CD4-positive, alpha-beta T cell treated with Interleukin-4 for 1 hour (primary cell): ENCODE results near the gene CEP76.

Experiments used
- DNase-seq, 2 donors: peaks; one replicate each; pipeline ENCODE4 v3.0.0-alpha.2; 2020 to 2022

CEP76 gene

DNA sequence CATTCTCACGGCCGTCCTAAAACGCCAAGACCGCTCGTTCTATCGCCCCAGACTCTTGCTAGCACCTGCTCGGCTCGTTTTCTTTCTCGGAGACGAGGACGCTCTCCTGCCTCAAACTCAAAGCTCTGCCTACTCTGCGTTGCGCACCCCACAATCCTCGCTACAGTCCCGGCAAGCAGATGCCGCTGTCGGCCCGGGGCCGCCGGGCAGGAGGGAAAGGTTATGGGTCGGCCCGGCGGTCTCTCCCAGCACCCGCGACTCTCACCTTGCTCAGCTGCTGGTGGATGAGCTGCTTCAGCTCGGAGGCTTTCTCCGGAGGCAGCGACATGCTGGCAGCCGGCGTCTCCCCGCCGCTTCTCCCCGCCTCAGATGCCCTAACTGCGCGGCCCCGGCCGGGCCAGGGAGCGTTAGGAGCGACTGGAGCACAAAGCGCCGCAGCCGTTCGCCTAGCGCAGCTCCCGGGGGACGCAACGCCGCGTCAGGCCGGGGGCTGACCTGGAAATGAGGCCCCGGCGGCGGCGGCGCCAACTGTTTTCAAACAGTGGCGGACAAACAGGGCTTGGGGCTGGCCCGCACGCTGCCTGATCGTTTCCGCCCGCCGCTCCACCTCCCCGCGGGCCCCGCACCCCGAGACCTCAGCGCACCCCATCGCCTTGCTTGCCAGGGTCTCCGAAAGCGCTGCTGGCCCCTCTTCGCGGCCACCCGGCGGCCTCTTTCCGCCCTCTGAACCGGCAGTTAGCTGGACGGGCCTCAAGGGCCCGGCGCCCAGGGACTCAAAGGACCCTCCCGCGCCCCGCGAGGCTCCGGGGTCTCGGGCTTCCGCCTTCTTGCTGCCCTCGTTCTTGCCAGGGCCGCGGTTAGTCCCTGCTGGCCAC, at the start of gene CEP76, which contains the start of gene PSMG2:
TSS of gene CEP76 (minus strand) at position 503 of the 875 bp plus-strand sequence. CDS start at position 328, 175 bp downstream.
TSS of gene PSMG2 (plus strand) at position 822 of the 875 bp plus-strand sequence. CDS start 66 bp downstream, outside the sequence.
- peak; percentile 84 to 86 for DNase-seq

- no peak for DNase-seq
Measured at GRCh38 chr18:12751891-12752290, 49.4 kb upstream of the CEP76 start.

DNA sequence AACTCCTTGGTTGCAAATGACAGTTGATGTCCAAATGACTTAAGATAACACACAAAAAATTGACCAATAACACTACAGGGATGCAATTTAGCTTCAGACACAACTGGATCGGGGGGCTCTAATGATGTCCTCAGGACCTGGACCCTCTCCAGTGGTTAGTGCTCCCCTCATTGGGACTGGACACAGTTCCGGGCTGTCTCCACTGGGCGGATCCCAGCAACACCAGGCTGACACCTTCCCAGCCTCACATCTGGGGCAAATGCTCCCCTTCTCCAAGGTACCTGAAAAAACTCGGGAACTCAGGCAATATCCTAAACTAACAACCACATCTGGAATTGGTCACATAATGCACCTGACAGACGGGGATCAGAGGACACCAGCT, 49.0 kb upstream of the CEP76 start:
- no peak for DNase-seq

GRCh38 chr18:12750715-12751502, 48.4 kb upstream of the CEP76 start:
- no peak for DNase-seq

- peak; percentile 10 to 20 for DNase-seq
Measured at GRCh38 chr18:12750076-12750714, 47.7 kb upstream of the CEP76 start.

DNA sequence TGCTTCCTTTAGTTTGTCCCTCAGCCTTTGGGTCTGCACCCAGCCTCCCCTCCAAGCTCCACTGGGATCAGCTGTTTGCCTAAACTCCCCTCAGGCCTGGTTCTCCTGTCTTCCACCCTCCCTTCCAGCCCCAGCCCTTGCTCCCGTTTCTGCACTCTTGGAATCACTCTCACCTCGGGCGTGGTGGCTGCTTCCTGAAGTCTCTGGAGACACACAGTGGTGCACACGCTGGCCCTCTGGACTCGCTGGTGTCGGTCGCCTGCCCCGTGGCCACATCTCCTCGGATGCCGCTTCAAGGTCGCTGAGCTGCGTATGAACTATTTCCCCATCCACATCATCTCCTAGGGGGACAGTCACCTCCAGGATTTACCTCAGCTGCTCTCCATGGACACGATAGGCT, 46.6 kb upstream of the CEP76 start:
- no peak for DNase-seq

DNA sequence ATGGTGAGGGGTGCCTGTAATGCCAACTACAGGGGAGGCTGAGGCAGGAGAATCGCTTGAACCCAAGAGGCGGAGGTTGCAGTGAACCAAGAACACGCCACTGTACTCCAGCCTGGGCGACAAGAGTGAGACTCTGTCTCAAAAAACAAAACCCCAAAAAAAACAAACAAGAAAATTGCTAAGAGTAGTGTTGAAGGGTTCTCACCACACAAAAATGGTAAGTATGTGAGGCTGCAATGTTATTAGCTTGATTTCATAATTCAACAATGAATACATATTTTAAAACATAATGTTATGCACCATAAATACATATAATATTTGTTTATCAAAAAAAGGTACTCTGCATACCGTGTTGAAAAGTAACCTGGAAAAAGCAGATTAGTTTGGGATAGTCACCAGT, 46.1 kb upstream of the CEP76 start:
- DNase-seq: no peak

DNA sequence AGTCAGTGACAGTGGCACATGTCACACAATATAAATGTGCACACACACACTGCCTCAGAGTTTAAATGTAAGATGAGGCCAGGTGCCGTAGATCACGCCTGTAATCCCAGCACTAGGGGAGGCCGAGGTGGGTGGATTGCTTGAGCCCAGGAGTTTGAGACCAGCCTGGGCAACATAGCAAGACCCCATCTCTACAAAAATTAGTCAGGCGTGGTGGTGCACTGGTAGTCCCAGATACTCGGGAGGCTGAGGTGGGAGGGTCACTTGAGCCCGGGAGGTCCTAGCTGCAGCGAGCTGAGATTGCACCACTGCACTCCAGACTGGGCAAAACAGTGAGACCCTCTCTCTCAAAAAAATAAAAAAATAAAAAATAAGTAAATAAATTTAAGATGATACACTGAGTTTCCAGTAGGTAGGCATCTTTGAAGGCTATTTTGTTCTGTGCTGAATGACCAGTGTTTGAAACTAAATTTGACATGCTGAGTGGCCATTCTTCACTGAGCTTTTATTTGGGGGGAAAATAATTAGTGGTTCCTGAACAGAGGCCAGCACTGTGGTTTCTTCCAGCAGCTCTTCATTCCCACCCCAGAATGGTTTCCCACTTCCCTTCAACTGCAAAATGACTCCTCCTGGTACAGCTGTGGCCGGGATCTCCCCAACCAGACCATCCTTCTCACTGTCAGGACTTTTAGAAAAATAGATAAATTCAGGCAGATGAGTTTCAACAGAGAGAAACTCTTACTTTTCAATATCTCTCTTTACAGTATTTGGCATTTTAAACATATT, 45.2 kb upstream of the CEP76 start:
- no peak for DNase-seq

- no peak for DNase-seq
Measured at GRCh38 chr18:12745095-12745795, 42.7 kb upstream of the CEP76 start.

GRCh38 chr18:12744103-12744502, 41.6 kb upstream of the CEP76 start:
- peak in 1 of 2 donors; percentile 63 for DNase-seq

GRCh38 chr18:12742453-12742852, 39.9 kb upstream of the CEP76 start:
- DNase-seq: no peak

- no peak for DNase-seq
Measured at GRCh38 chr18:12741351-12741750, 38.8 kb upstream of the CEP76 start.

DNA sequence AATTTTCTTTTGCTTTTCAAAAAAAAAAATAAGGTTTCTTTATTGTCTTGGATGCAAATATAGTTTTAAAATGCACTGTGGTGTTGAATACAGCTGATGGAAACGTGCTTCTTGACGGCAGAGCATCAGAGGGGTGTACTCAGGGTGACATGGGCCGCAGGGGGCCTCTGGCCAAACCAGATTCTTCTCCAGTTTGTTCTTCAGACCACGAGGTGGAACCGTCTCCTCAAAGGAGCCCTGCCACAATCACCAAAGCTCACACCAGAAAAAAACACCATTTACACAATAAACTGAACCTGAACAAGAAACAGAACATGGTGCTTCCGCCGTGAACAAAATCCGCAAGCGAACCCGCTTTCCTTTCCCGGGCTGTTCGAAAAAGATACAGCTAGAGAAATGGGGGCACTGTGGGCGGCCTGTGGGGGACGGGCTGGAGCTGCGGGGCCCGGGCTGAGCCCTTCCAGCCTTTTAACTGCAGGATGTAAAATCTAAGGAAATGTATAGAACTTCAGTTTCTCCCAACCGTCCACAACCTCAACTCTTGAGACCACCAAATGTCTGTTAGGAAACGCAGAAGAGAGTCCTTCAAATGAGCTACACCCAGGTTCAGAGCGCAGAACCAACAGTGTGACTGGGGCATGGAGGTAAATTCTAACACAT, 34.9 kb upstream of the CEP76 start:
- DNase-seq: no peak

GRCh38 chr18:12726774-12727550, 24.4 kb upstream of the CEP76 start:
- peak; percentile 47 to 74 for DNase-seq

DNA sequence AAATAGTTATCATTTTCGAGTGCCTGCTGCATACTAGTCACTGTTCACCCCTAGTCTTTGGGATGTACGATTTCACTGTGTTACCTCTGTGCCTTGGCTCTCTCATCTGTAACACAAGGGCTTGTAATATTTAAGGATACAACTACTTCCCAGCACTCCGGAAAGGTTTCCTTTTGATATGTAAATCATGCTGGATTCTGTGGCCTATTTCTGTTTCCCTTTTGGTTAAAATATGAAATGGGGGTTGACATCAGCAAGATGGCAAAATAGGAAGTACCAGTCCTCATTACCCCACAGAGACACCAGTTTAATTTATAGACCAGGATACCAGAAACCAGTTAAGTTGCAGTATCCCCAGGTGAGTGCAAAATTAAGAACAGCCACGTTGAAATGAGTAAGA, 23.8 kb upstream of the CEP76 start:
- DNase-seq: no peak

DNA sequence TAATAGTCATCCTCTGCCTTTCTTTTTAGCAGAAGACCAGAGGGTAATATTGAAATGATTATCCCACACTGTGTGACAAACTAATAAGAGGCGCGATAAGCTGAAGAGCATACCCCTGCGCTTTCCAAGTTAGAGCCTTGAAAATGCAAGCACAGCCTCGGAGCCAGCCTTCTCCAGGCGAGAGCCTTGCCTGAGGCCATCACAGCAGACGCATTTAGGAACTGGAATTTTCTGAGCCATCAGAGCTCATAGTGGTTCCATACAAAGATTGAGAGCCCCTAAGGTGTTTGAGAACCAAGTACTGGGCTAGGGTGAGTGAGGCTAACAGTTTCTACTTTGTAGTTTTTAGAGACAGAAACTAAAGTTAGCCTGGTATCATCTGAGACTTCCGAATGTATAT, 20.2 kb upstream of the CEP76 start:
- DNase-seq: no peak

- DNase-seq: no peak
Measured at GRCh38 chr18:12721495-12722275, 19.2 kb upstream of the CEP76 start.

DNA sequence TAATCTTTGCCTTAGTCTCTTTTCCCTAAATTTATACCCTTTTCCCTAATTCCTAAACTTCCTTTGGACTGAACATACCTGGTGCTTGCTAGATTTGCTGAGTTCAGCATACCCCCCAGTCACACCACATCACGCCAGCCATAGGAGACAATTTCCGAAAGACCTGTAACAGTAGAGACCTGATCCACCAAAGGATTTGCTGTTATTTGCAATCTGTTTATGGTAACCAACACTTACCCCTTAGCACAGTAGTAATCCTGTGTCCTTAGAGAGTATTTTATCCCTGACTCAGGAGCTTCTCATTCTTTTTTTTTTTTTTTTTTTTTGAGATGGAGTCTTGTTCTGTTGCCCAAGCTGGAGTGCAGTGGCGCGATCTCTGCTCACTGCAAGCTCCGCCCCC, 8.9 kb upstream of the CEP76 start:
- no peak for DNase-seq

- DNase-seq: peak in 1 of 2 donors; percentile 4
Measured at GRCh38 chr18:12703664-12704063, 1.1 kb upstream of the CEP76 start.
